Central memory CD4-positive, alpha-beta T cell (primary cell): Measurements from ENCODE around the gene ATRN.

Source experiments
- DNase-seq: peaks from one replicate; pipeline ENCODE4 v3.0.0; 2022

Gene ATRN

DNA sequence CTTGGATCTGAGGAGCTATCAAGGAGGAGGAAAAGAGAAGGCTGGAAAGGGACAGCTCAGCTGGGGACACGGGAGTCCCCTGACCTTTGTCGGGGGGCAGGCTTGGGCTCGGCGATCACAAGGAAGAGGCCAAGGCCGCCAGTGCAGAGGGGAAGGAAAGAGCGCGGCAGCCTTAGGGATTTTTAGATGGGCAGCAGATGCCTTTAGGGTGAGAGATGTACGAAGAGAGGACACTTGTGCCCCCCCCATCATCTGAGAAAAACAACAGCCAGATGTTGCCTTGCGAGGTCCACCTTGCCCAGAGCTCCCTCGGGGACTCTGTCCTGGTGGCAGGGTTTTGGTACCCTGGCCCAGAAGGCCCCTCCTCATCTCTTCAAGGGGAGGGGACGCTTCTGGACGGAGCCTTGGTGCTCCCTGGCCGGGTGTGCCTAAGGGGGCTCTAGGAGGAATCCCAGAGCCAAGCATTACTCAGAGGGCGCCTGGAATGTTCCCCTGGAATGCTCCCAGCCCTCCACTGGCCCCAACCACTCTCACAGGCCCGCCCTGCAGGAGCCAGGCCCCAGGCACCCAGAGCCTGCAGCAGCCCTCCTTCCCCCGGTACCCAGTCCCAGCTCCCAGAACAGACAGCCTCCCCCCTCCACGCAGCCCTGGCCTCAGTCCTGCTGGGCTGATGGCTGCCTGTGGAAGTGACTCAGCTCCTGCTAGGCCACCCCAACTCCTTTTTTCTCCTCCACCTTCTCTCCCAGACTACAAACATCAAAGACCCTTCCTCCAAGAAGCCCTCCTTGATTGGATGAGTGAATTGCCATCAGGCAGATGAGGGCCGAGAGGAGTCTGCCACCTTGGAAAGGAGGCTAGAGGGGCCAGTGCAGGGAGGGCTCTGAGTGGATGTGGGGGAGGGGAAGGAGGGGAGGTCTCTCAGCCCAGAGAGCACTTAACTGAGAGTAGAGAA is 209.2 kb downstream of the ATRN start:
- no peak for DNase-seq

DNA sequence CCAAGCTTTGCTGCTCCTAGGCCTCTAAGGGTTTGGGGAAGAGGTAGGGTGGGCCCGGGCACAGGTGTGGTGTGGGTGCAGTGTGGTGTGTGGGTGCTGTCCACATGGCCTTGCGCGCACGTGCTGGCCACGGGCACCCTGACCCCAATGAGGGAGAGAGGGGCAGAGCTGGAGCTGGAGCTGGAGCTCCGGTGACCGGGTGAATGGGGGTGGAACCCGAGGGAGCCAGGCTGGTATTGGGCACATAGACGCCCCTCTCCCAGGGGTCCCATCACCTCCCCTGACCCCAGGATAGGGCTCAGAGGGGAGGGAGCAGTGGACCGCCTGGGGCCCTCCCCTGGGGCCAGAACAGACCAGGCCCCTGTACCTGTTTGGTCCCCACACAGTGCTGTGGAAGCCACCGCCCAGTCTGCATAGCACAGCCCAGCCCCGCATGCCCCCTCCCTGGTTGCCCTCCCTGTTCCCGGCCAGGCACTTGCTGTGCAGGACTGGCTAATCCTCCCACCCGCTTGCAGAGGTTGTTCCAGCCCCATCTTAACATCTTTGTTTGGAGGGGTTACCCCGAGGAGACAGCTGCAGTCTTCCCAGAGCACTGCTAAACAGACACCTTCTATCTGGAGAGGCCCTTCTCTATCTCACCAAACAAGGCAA is 210.0 kb downstream of the ATRN start:
- no peak for DNase-seq

DNA sequence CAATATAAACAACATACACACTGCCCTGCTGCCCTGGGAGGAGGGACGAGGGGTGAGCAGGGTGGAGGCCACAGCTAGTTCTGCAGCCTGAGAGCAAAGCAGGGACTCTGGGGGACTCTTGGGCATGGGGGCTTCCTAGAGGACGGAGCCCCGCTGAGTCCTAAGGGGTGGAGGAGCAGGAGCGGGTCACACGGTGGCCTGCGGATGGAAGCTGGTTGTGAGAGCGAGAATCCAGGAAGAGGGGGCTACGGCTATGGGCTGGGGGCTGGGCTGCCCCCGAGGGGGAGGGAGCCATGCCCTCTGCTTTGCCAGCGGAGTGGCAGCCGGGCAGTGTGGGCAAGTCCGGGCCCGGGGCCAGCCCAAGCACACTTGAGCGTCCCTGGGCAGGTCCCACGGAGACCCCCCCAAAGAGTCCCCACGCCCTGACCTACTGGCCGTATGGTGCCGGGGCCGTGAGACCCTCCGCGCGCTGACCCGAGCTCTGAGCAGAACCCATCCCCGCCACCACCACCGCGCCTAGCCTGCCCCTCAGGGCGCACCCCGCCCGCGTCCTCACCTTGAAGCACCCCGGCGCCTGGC is 210.6 kb downstream of the ATRN start:
- no peak for DNase-seq

DNA sequence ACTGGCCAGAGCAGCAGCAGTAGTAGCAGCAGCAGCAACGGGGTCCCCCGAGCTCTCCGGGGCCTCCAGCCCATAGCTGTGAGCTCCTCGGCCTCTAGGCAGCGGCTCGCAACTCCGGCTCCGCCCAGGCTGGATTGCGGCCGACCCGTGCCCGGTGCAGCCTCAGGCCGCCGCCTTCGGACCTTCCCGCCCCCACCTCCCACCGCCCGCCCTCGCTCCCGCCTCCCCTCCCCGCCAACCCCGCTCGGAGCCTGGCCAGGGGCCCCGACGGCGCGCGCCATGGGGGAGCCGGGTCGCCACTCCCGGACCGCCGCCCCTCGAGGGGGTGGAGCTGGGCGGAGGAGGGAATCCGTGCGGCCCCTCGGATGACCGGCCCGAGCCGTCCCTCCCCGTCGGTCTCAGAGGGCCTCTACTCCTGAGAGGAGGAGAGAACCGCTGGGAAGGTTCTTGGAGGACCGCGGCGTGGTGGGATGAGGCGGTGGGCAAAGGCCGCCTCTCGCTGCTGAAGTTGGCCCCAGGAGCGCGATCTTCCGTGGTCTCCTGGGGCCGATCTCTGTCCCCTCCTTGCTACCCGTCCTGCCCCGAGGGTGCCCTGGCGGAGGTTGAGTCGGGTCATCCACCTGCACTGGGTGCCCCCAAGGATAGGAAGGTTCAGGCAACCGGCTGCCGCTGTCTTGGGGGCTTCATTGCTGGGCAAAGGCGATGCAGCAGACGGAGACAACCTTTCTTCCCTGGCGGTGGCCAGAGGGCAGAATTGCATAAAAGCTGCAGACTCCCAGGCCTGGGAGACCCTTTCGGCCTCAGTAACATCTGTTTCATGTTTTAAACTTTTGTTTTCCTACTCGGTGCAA is 211.3 kb downstream of the ATRN start, which contains the start of gene ADAM33:
Gene ADAM33, minus strand, starts transcription at position 80 of the 851 bp plus-strand sequence. Its CDS starts 6 bp downstream, at position 74.
- no peak for DNase-seq

DNA sequence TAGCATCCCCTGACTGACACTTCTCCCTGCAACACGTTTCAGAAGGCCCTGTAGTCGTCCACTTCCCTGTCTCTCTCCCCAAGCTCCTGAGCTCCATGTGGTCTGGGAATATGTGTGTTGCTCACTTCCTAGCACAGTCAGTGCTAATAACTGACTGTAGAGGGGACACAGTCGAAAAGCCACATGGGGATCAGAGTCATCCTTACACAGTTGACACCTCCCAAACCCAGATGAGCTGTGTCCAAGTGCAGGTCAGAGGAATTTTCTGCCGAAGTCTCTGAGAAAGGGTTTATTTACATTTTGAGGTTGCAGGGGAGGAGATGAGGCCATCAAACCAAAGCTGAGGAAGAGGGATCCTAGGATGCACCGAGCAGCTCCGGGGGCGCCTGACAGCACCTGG is 214.5 kb downstream of the ATRN start:
- DNase-seq, result no peak

DNA sequence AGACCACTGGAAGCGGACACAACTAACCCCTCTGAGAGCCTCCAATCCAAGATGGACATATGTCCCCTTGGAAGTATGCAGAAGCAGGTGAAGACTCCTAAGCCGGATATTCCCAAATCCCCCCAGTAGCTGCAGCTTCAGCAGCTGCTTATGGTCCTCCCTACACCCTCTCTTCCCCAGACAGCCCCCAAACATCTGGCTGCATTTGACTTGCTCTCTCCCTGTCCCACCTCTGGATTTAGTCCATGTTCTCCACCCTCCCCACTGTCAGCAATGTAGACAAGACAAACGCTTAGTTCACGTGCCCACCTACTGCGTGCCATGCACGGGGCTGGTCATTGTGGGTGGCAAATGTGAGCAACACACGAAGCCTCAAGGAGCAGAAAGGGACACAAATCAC is 215.6 kb downstream of the ATRN start:
- DNase-seq, result no peak

DNA sequence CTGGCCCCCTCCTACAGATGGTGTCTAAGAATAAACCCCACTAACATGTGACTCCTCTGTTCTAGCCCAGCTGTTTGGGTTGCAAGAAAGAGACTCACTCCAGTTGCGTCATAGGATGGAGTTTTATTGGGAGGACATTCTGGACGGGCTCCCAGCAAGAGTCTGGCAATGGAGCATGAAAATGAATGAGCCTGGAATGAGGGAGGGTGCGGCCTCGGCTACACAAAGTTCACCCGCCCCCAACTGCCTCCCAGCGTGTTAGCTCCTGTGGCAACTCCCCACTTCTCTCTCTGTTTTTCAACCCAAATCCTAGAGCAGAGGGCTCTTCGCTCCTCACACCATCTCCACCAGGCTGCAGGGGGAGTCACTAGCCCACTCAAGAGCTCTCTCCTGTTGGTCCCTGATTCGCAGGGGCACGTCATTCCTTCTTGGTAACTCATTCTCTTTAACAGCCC is 216.1 kb downstream of the ATRN start:
- DNase-seq, result no peak

DNA sequence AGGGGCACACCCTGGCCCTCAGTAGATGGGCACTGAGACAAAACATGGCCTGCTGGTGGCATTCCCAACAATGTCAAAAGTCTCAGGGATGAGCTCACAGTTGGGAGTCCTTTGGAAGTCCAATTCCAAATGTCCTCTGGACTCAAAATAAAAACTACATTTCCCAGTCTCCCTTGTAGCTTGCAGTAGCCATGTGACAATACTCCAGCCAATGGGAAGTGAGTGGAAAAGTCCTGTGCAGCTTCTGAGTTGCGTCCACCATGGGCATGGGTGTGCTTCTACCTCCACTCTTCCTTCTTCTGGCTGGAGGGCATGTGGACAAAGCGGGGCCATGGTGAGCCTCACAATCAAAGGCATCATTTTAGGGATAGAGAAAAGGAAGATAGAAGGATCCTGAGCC is 216.8 kb downstream of the ATRN start:
- no peak for DNase-seq

DNA sequence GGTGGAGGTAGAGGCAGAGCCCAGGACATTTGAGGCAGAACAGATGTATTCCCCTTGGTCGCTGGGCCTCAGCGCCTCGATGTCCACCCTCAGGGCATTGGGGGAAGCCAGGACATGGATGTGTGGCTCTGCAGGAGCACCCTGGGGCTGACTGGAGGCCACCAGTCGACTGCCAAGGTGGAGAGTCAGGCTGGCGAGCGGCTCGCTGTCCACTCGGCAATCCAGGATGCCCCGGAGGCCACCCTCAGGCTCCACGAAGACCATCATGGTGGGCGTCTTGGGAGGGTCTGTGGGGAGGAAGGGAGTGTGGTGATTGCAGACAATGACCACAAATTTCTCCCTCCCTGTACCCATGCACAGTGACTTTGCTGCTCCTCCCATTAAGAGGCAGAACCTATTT is 219.2 kb downstream of the ATRN start:
- no peak for DNase-seq

DNA sequence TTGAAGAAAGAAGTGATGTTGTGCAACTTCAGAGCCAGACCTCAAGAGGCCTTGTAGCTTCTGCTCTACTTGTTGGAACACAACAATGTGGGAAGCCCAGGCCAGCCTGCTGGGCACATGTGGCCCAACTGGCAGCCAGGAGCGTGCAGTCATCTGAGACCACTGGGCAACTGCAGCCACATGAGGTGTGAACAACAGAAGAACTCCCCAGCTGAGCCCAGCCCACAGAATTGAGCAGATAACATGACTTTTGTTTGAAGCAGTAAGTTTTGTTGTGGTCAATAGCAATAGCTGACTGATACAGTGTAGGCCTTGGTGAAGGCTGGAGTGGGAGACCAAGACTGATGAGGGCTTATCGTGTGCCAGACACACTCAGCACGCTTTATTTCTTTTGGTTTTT is 219.6 kb downstream of the ATRN start:
- no peak for DNase-seq

DNA sequence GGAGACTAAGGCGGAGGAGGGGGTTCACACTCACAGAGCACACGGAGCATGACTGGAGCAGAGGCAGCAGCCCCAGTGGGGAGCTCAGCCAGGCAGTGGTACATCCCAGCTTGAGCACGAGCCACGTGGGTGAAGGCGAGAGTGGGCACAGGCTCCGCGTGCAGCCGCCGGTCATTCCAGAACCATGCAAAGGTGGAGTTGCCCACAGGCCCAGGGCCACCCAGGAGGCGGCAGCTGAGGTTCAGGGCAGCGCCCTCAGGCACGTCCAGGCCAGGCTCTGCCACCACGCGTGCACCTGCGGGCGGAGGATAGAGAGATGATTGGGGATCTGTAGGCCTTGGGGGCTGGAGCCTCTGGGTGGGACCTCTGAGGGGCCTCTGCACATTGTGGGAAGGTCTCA is 220.5 kb downstream of the ATRN start:
- DNase-seq, result no peak

DNA sequence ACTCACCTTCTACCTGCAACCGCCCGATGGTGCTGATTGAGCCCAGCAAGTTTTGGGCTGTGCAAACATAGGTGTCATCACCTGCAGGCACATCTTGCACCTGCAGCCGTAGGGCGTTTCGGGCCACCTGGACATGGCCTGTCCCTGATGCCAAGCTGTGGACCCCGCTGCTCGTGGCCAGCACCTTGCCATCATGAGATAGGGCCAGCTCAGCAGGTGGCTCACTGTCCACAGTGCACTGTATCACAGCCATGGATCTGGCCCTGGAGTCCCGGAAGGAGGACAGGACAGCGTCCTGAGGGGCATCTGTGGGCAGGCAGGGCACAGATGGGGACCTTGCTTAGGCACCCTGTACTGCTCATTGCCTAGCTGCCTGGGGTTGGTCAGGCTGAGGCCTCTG is 221.1 kb downstream of the ATRN start:
- DNase-seq, result no peak

DNA sequence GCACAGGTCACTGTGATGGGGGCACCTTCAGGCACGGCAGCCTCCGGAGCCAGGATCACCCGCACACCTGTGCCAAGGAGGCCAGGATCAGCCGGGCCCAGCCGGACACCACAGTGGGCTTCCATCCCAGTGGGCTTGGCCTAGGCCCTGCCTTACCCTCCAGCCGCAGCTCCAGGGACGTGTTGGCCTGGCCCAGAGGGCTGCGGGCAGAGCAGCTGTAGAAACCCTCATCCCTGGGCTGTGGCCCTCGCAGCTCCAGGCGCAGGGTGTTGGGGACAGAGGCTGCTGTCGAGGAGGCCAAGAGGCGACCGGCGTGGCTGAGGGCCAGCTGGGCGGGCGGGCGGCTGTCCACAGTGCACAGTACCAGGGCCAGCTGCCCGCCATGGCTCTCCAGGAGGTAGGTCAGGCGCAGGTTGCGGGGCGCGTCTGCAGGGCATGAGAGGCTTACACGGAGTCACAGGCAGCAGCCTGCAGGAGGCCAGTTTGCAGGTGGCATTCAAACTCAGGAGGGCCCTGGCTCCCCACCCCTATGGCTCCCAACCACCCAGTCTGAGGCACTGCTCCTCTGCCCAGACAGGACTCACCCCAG is 222.0 kb downstream of the ATRN start:
- DNase-seq, result no peak

DNA sequence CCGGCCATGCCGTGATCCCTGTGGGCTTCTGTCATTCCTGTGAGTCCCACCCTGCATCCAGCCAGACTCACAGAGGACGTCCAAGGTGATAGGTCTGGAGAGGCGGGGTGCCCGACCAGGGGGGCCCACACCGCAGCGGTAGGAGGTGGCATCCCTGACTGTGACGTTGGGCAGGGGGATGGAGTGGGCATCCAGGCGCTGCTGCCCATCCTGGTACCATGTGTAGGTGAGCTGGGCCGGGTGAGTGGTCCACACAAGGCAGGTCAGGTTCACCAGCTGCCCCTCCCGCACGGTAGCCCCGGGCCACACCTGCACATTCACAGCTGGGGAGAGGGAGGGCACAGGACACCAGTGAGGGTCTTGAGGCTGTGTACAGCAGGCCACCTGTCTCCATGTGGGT is 222.6 kb downstream of the ATRN start:
- DNase-seq, result no peak

DNA sequence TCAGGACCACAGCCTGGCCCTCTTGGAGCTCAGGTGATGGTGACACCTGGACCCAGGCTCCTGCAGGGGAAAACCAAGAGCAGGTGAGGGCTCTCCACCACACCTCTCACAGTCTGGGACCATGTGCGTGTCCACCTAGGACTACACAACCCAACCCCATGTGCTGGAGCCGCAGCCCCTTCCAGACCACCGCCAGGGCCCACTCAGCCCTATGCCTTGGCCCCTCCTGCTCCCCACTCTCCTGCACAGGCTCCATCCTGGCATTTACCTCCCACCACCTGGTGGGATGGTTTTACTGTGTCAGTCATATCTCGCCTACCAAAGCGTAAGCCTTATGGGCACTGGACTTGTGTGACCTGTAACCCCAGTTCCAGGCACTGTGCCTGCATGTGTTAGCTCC is 224.0 kb downstream of the ATRN start:
- DNase-seq, result no peak

DNA sequence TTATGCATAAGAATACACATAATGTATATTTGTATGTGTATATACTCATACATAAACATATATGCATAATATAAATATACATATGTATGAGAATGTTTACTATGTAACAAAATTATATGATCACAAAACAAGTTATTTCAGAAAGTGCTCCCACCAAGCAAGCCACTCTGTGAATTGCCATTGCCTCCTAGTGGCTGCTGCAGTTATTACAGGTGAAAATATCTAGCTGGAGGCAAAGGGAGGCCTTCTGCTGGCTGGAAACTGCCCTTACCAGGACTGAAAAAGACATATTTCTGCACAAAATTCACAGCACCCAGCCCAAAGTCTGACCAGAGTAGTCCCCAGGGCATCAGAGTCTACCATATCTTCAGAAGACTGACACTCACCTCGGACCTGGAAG is 225.4 kb downstream of the ATRN start:
- DNase-seq, result no peak

DNA sequence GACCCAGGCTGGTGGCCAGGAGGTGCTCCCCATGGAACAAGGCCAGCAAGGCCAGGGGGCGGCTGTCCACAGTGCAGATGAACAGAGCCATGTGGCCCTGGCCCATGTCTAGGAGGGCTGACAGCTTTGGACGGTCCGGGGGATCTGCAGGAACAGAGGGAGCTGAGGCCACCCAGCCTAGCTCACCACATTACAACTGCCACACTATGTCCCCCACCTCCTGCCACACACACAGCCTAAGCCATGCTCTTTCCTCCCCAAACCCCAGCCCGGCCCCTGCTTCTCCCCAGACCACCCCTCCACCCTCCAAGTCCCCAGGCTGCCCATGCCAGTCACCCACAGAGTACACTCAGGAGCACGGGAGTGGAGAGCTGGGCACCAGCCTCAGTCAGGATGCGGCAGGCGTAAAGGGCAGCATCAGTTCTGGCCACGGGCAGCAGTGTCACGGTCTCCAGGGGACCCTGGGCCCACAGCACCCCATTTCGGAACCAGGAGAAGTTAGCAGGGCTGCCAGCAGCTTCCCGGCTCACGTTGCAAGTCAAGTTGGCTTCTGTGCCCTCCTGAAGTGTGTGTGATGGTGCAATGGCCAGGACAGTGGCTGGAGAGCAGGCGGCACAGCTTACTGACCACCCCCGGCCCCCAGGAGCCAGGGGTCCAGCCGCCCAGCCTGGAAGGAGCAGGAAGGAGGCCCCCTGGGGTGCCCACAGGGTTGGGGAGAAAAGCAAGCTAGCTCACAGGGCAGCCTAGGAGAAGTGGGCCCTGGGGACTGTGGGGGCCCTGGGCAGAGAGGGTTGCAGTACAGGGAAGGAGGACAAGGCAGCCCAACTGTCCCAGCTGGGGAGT is 226.1 kb downstream of the ATRN start:
- no peak for DNase-seq

DNA sequence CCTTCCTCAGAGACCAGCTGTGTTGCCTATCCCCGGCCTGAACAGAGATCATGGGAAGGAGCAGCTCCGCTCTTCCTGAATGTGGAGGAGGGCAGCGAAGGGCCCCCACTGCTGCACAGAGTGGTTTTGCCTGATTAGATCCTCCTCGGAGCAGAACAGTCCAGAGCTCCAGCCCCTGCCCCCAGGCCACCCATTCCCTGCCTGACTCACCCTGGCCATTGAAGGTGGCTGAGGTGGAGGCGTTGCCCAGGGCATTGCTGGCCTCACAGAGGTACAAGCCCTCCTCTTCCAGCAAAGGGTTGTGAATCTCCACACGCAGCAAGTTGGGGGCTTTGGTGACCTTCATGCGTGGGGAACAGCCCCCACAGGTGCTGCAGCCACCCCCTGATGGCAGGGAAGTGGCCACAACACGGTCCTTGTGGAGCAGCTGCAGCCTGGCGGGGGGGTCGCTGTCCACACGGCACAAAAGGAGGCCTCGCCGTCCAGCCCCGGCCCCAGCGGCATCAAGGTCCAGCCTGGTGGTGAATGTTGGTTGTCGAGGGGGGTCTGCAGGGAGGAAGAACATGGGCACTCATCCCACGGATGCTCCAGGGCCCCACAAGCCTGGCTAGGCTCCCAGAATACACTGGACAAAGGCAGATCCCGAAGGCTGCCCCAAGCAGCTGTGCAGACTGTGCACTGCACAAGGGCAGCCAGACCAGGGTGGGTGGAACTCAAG is 226.9 kb downstream of the ATRN start:
- no peak for DNase-seq

DNA sequence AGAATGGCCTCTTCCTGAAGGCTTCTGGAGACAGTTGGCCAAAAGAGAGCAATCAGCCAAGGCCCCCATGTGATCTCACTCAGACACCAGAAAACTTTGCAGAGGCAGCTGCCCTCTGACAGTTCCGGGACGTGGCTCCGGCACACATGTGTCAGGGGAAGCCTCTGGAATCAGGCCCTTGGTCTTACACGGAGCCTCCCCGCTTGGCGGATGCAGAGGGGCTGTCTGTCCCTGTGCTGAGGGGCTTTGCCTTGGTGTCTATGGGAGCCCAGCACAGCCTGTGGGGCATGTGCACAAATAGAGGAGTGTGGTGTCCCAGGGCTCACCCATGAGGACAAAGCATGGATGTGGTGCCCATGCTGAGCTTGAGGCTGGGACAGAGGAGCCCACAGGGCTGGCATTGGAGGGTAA is 227.8 kb downstream of the ATRN start:
- no peak for DNase-seq

DNA sequence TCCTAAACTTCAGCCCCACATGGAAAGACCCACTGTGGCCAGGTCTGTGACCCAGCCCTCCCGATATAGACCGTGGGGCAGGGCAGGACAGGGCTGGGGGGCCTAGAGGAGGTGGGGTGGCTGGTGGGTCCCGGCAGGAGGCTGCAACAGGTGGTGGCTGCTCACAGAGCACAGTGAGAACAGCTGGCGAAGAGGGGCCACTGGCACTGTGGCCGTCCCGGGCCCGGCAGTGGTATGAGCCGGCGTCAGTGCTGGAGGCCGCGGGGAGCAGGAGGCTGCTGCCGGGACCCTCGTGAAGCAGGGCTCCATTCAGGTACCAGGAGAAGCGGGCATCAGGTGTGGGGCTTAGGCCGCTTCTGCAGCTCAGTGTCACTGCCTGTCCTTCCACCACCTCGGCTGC is 228.2 kb downstream of the ATRN start:
- DNase-seq, result no peak
